MCF 10A (cell line): ENCODE measurements around the gene MED14. TPM values are rescaled to one million over a fixed set of nuclear protein-coding genes. Genes with fewer than 3 reads are reported as not detected.

Source experiments
- BruUV-seq: library from RNA; stranded (reverse); fragments of 400-500 nt; replicated peaks from 2 replicates; lab custom pipeline; 2021; lab: Mats Ljungman, UMichigan
- CTCF ChIA-PET: fragments of 300-600 bp; sonication (Branson Sonifier 250); formaldehyde crosslinking; extraction: SDS; loops from one replicate; lab custom pipeline; 2021; ENCODE audit warnings: antibody characterized with exemption, inconsistent platforms; lab: Yijun Ruan, JAX
- POLR2A ChIA-PET: fragments of 300-600, 350-650 bp; sonication (Branson Sonifier 250); formaldehyde crosslinking; extraction: SDS; loops from one replicate; lab custom pipeline; 2020; ENCODE audit warnings: antibody characterized with exemption, inconsistent platforms; lab: Yijun Ruan, JAX
- DNase-seq: peaks from one replicate; pipeline ENCODE4 v3.0.0-alpha.2; 2018; ENCODE audit not compliant: unreplicated experiment
- H3K27ac Mint-ChIP-seq: one replicate; pipeline ENCODE4 v1.8.0; 2022; ENCODE audit warnings: mild to moderate bottlenecking, low read depth, mixed read lengths; ENCODE audit not compliant: unreplicated experiment
- H3K27me3 Mint-ChIP-seq: one replicate; pipeline ENCODE4 v1.8.0; 2022; ENCODE audit warnings: mixed read lengths; ENCODE audit not compliant: insufficient read depth, unreplicated experiment
- H3K36me3 Mint-ChIP-seq: one replicate; pipeline ENCODE4 v1.8.0; 2022; ENCODE audit warnings: mild to moderate bottlenecking, moderate library complexity, mixed read lengths; ENCODE audit not compliant: insufficient read depth, unreplicated experiment
- H3K4me1 Mint-ChIP-seq: one replicate; pipeline ENCODE4 v1.8.0; 2022; ENCODE audit warnings: mixed read lengths; ENCODE audit not compliant: insufficient read depth, unreplicated experiment
- H3K4me3 Mint-ChIP-seq: one replicate; pipeline ENCODE4 v1.8.0; 2022; ENCODE audit warnings: mild to moderate bottlenecking, moderate library complexity, mixed read lengths; ENCODE audit not compliant: unreplicated experiment
- H3K9me3 Mint-ChIP-seq: one replicate; pipeline ENCODE4 v1.8.0; 2022; ENCODE audit warnings: mixed read lengths; ENCODE audit not compliant: unreplicated experiment
- intact Hi-C: fragments of 100-400 bp; cut with micrococcal nuclease; formaldehyde crosslinking; loops from 2 replicates; pipeline ENCODE4 v1.14.1; 2022
- total RNA-seq: library from RNA; stranded (reverse); gene quantifications from 2 replicates; pipeline ENCODE4 v1.2.3, GENCODE V29; 2022
- TF ChIP-seq, protein P1 (sequence below): fragments of 200-600 bp; IDR thresholded peaks from one replicate; pipeline ENCODE4 v1.8.0; 2022; ENCODE audit warnings: antibody characterized with exemption, mild to moderate bottlenecking; ENCODE audit not compliant: unreplicated experiment

The MED14 gene
- total RNA-seq, 1 experiment from 2014 or later, result 36.4 TPM

DNA sequence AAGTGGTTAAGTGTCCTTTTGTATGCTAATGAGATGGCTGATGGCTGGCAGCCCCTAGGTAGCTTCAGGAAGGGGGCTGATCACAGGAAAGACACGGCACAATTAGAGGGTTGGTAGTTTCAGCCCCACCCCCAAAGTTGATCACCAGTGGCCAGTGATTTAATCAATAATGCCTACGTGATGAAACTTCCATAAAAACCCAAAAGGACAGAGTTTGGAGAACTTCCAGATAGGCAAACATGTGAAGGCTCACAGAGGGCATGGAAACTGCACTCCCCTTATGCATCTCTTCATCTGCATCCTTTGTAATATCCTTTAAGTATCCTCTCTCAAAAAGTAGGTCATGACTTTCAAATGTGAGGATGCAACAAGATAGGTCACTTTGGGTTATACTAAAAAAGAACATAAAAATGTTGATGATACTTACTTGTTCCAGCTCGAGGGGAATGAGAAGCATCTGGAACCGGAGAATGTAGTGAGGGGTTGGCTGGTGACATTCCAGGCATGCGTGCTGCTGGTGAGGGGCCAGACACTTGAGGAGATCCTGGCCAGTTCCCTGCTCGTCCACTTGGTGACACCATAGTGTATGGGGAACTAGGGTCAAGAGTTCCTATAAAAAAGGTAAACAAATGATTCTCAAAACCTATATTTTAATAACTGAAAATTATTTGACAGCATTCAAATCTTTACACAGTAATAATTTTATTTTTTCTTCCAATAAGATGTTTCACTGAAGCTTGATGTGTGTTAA lies 71.3 kb downstream of the MED14 start:
- TF ChIP-seq, protein P1, sequence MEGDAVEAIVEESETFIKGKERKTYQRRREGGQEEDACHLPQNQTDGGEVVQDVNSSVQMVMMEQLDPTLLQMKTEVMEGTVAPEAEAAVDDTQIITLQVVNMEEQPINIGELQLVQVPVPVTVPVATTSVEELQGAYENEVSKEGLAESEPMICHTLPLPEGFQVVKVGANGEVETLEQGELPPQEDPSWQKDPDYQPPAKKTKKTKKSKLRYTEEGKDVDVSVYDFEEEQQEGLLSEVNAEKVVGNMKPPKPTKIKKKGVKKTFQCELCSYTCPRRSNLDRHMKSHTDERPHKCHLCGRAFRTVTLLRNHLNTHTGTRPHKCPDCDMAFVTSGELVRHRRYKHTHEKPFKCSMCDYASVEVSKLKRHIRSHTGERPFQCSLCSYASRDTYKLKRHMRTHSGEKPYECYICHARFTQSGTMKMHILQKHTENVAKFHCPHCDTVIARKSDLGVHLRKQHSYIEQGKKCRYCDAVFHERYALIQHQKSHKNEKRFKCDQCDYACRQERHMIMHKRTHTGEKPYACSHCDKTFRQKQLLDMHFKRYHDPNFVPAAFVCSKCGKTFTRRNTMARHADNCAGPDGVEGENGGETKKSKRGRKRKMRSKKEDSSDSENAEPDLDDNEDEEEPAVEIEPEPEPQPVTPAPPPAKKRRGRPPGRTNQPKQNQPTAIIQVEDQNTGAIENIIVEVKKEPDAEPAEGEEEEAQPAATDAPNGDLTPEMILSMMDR, result peak; percentile 17
- CTCF ChIA-PET, result interaction anchor here (0.6 to 1.1 kb wide), 5 partner anchors 13 to 1515 kb away, joined by 3 to 4 read pairs (median 3); no protein-coding TSS in a partner anchor
- Mint-ChIP-seq H3K9me3 (no peaks in the 10 kb centered on the region), H3K36me3 (peaks cover 33% of the 10 kb centered on the region), H3K27me3 (peaks cover 16% of the 10 kb centered on the region), H3K27ac (no peak overlapping the region), H3K4me3 (no peak overlapping the region), H3K4me1 (no peaks in the 10 kb centered on the region)
- POLR2A ChIA-PET, result interaction anchor here (1.0 to 1.2 kb wide), 2 partner anchors 9 to 133 kb away, joined by 3 read pairs; no protein-coding TSS in a partner anchor
- no TSS peak for BruUV-seq
- DNase-seq, result peak; percentile 4
- intact Hi-C loops, result no loop called here

DNA sequence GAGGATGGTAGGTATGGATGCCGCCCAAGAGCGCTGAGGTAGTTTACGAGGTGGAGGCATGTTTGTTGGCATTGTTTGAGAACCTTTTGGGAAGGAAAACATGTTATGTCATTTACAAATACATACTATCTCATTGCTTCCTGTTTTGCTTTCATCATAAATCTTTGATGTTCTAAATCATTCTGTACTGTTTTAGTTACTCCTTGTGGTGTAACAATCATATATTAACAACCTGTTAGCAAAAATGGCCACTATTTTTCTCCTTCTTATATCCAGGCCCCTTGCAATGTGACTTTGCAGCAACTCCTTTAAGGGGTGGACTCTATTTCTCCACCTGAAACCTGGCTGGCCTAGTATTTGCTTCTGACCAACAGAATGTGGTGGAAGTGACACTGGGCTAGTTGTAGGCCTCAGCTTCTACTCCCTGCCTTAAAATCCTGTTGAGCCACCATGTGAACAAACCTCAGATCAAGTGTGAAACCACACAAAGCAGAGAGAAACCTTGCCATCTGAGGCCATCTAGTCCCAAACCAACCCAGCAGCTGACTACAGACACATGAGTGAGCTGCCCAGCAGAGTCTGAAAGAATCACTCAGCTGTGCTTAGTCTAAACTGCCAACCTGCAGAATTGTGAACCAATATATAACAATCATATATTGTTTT lies 72.1 kb downstream of the MED14 start:
- H3K36me3 Mint-ChIP-seq, result peaks cover 35% of the 10 kb centered on the region
- H3K4me3 Mint-ChIP-seq, result no peak overlapping the region
- H3K9me3 Mint-ChIP-seq, result no peaks in the 10 kb centered on the region
- H3K4me1 Mint-ChIP-seq, result no peaks in the 10 kb centered on the region
- POLR2A ChIA-PET, result interaction anchor here (1.2 kb wide), 1 partner anchor 10 kb away, joined by 3 read pairs; no protein-coding TSS in a partner anchor
- H3K27me3 Mint-ChIP-seq, result peaks cover 16% of the 10 kb centered on the region
- intact Hi-C loops, result no loop called here
- TF ChIP-seq, protein P1, result no peak
- no TSS peak for BruUV-seq
- CTCF ChIA-PET, result interaction anchor here (0.8 to 0.9 kb wide), 3 partner anchors 12 to 74 kb away, joined by 3 read pairs; no protein-coding TSS in a partner anchor
- no peak overlapping the region for H3K27ac Mint-ChIP-seq
- no peak for DNase-seq

DNA sequence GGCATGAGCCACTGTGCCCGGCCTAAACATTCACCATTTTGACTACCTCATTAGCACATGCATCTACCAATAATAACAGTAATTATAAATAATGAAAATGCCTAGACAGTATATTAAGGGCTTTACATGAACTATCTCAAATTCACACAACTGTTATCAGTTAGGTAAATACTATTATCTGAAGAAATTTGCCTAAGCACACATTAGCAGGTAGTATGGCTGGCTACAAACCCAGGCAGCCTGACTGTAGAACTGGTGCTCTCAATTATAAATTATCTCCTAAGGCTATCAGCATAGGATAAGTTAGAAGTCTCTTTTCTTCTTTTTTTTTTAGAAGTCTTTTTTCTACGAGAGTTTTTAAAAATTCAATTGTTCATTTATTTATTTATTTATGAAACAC lies 73.9 kb downstream of the MED14 start:
- DNase-seq, result no peak
- TF ChIP-seq, protein P1, result no peak
- ChIA-PET CTCF (interaction anchor here (2.9 kb wide), 1 partner anchor 10 kb away, joined by 7 read pairs; no protein-coding TSS in a partner anchor), POLR2A (no interaction called here)
- Mint-ChIP-seq H3K27me3 (peaks cover under 1% of the 10 kb centered on the region), H3K27ac (no peak overlapping the region), H3K36me3 (peaks cover 32% of the 10 kb centered on the region), H3K4me3 (no peak overlapping the region), H3K4me1 (no peaks in the 10 kb centered on the region), H3K9me3 (no peaks in the 10 kb centered on the region)
- intact Hi-C loops, result no loop called here
- BruUV-seq, result no TSS peak

DNA sequence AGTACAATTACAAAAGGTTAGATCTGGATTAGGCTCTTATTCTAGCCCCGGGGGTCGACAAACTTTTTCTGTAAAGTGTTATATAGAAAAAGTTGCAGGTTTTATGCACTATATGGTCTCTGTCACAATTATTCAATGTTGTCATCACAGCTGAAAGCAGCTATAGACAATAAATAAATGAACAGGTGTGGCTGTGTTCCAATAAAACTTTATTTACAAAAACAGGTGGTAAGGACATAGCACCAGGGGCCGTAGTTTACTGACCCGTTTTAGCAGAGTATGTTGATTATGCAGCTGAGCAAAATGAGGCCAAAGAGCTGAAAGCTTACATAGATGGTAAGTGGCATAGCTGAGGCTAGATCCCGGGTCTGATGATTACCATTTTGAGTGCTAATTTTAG lies 75.0 kb downstream of the MED14 start:
- ChIA-PET CTCF (interaction anchor here (2.9 kb wide), 1 partner anchor 9 kb away, joined by 7 read pairs; no protein-coding TSS in a partner anchor), POLR2A (no interaction called here)
- H3K27me3 Mint-ChIP-seq, result no peaks in the 10 kb centered on the region
- no peak overlapping the region for H3K27ac Mint-ChIP-seq
- H3K36me3 Mint-ChIP-seq, result peaks cover 32% of the 10 kb centered on the region
- no peaks in the 10 kb centered on the region for H3K9me3 Mint-ChIP-seq
- no peak for DNase-seq
- no peak overlapping the region for H3K4me3 Mint-ChIP-seq
- TF ChIP-seq, protein P1, result no peak
- no TSS peak for BruUV-seq
- intact Hi-C loops, result no loop called here
- no peaks in the 10 kb centered on the region for H3K4me1 Mint-ChIP-seq
